ENCODE data around the gene KCNAB1.
"Not testable (repeated sequence)": the region's sequence is repeated elsewhere in the genome, so short reads cannot be mapped to it uniquely, and the experiment has no call there.

Gene KCNAB1

GRCh38 chr3:156258301-156258700 is 137.9 kb downstream of the KCNAB1 start:
- in situ Hi-C loops (cut with MboI; ENCODE audit: low sequenced_read_pairs), result no loop called here

- in situ Hi-C loops (cut with MboI; ENCODE audit: low sequenced_read_pairs), result no loop called here
These were observed 139.5 kb downstream of the KCNAB1 start for GRCh38 chr3:156259896-156260295.

DNA sequence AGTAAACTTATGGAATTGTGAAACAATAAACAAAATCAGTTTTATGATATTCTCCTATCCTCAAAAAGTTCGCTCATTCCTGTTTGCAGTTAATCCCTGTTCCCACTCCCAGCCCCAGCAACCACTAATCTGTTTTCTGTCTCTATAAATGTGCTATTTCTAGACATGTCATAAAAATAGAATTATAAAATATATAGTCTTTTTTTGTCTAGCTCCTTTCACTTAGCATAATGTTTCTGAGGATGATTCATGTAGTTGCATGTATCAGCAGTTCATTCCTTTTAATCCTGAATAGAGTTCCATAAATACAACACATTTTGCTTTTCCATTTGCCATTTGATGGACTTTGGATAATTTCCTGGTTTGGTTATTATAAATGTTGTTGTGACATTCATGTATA is 140.0 kb downstream of the KCNAB1 start:
- in situ Hi-C loops (cut with MboI; ENCODE audit: low sequenced_read_pairs), result no loop called here

- in situ Hi-C loops (cut with MboI; ENCODE audit: low sequenced_read_pairs), result no loop called here
These were observed 144.4 kb downstream of the KCNAB1 start for GRCh38 chr3:156264771-156265170.

DNA sequence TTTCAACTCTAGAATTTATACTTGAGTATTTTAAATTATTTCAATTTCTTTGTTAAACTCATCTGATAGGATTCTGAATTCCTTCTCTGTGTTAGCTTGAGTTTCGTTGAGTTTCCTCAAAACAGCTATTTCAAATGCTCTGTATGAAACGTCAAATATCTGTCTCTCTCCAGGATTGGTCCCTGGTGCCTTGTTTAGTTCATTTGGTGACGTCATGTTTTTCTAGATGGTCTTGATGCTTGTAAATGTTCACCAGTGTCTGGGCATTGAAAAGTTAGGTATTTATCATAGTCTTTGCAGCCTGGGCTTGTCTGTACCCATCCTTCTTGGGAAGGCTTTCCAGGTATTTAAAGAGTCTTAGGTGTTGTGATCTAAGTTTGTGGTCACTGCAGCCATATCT is 151.1 kb downstream of the KCNAB1 start:
- in situ Hi-C loops (cut with MboI; ENCODE audit: low sequenced_read_pairs), result no loop called here

GRCh38 chr3:156271995-156272719 is 151.8 kb downstream of the KCNAB1 start:
- in situ Hi-C loops (cut with MboI; ENCODE audit: low sequenced_read_pairs), result no loop called here

- in situ Hi-C loops (cut with MboI; ENCODE audit: low sequenced_read_pairs), result no loop called here
These were observed 152.8 kb downstream of the KCNAB1 start for GRCh38 chr3:156273111-156273694.

DNA sequence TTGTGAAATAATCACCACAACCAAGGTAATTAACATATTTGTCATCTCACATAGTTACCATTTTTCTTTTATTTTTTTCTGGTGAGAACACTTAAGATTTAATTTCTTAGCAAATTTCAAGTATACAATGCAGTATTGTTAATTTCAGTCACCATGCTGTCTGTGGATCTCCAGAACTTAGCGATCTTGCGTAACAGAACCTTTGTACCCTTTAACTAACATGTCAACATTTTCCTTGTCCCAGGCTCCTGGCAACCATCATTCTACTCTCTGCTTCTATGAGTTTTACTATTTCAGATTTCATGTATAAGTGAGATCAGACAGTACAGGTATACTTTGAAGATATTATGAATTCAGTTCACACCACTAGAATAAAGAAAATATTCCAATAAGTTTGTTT is 154.4 kb downstream of the KCNAB1 start:
- in situ Hi-C loops (cut with MboI; ENCODE audit: low sequenced_read_pairs), result no loop called here

- in situ Hi-C loops (cut with MboI; ENCODE audit: low sequenced_read_pairs), result not testable (repeated sequence)
These were observed 164.3 kb downstream of the KCNAB1 start for GRCh38 chr3:156284637-156285036.

- in situ Hi-C loops (cut with MboI; ENCODE audit: low sequenced_read_pairs), result no loop called here
These were observed 165.2 kb downstream of the KCNAB1 start for GRCh38 chr3:156285626-156286025.

DNA sequence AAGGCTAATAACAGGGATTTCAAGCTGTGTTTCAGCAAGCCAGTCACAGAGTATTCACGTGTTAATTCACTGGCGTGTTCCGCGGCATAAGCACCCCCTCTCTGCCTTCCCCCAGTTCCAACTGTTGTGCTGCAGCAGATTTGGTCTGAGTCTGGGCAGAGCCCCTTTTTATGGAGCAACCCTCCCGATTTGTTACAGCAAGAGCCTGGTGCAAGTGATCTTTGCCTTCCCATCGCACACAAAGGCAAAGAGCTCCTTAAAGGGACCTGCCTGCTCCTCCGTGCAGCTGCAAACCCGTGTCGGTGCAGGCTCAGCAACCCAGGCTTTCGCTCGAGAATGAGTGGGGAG is 170.5 kb downstream of the KCNAB1 start:
- in situ Hi-C loops (cut with MboI; ENCODE audit: low sequenced_read_pairs), result no loop called here

GRCh38 chr3:156291272-156292123 is 171.1 kb downstream of the KCNAB1 start:
- in situ Hi-C loops (cut with MboI; ENCODE audit: low sequenced_read_pairs), result no loop called here

- in situ Hi-C loops (cut with MboI; ENCODE audit: low sequenced_read_pairs), result no loop called here
These were observed 173.2 kb downstream of the KCNAB1 start for GRCh38 chr3:156293566-156293965.

GRCh38 chr3:156297582-156297981 is 177.2 kb downstream of the KCNAB1 start:
- in situ Hi-C loops (cut with MboI; ENCODE audit: low sequenced_read_pairs), result no loop called here

- in situ Hi-C loops (cut with MboI; ENCODE audit: low sequenced_read_pairs), result no loop called here
These were observed 177.6 kb downstream of the KCNAB1 start for GRCh38 chr3:156298014-156298413.

DNA sequence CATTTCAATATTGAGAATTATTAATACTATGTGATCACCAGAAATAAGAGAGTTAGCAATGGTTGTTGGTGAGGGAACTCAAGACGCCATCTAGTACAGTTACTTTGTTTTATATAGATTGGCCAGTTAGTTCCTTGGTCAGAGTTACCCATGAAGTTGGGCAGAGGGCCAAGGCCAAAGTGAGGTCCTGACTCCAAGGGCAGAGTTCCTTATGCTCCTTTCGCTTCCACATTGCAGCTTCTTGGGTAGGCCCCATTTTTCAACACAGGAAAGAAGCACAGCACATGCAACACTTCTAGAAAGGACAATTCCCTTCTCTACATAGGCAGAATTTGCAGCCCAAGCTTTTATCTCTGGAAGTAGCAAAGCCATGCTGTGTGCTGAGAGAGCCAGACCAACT is 178.6 kb downstream of the KCNAB1 start:
- in situ Hi-C loops (cut with MboI; ENCODE audit: low sequenced_read_pairs), result no loop called here

GRCh38 chr3:156299569-156299968 is 179.2 kb downstream of the KCNAB1 start:
- in situ Hi-C loops (cut with MboI; ENCODE audit: low sequenced_read_pairs), result no loop called here

- in situ Hi-C loops (cut with MboI; ENCODE audit: low sequenced_read_pairs), result no loop called here
These were observed 180.0 kb downstream of the KCNAB1 start for GRCh38 chr3:156300371-156300770.

- in situ Hi-C loops (cut with MboI; ENCODE audit: low sequenced_read_pairs), result no loop called here
These were observed 180.8 kb downstream of the KCNAB1 start for GRCh38 chr3:156300929-156301840.

DNA sequence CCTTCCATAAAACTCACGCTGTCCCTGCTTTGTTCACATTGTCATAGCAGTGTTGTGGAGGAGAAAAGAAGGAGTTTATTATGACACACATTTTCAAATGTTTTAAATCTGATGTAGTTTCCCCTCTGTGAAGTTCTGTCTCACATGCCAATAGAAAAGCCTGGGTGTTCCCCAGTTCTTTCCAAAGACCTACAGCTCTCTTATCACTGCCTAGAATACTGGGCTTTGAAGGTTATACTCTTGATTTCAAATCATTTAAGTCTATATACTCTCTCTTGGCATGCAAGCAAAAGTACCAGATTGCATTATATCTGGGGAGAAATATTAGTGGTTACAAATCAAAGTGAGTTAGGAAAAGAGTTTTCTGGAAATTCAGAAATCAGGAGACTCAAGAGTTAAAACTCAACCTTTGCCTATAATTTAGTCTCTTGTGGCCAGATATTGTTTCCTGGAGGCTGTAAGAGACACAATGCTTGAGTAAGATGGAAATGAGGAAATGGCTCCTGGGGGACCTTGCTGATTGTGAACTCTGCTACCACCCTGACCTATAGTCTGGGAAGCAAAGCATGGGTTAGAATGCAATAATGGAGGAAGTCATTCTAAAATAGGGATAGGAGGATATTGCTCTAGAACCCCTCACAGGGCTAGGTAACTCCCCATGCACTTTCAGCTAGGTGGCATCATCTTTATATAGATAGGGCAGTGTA is 182.8 kb downstream of the KCNAB1 start:
- in situ Hi-C loops (cut with MboI; ENCODE audit: low sequenced_read_pairs), result no loop called here
